Measurements from ENCODE around the gene FXYD6. TPM values are rescaled to one million over a fixed set of nuclear protein-coding genes. Genes with fewer than 3 reads are reported as not detected.

The FXYD6 gene
- polyA plus RNA-seq, 1 experiment = 21.4 TPM

DNA sequence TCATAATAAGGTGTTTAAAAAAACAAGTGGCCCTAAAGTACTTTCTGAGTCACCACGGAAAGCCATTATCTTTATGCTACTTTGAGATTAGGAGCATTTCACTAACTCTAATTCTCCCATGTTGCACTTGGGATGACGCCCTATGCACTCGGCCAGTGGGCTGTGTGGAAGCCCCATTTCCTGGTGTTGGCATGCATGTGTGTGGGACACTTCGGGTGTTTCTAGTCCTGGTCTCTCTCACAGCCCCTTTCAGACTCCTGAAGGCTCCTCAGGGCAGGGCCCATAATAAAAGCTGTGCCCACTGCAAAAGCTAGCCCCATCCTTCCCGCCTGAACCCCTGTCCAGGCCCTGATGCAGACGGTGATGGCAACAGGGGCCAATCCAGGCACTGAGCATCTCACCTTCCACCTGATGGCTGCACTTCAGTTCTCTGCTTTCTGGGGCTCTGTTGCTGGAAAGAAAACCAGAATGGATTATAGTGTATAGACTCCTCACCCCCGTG is 37.0 kb downstream of the FXYD6 start:
- no peak for DNase-seq (ENCODE audit: low read depth, low spot score)
- H3K9me3 ChIP-seq (ENCODE audit: control insufficient read depth, insufficient read depth, low read length) = no peaks in the 10 kb centered on the region
- TF ChIP-seq CTCF (IDR thresholded peaks at IDR 0.05; ENCODE audit: low read depth, low read length) = no peak
- no peak overlapping the region for H3K27ac ChIP-seq (ENCODE audit: low read depth, low read length)
- H3K27me3 ChIP-seq (ENCODE audit: control insufficient read depth, insufficient read depth, low read length) = peaks cover 14% of the 10 kb centered on the region
- CTCF ChIA-PET = interaction anchor here (8.9 kb wide), 1 partner anchor 108 kb away, joined by 256 read pairs; no protein-coding TSS in a partner anchor
- POLR2A ChIA-PET = no interaction called here
- H3K4me3 ChIP-seq (ENCODE audit: low read depth, low read length) = no peak overlapping the region

- Histone ChIP-seq H3K27me3 (ENCODE audit: control insufficient read depth, insufficient read depth, low read length) (peaks cover 18% of the 10 kb centered on the region), H3K4me3 (ENCODE audit: low read depth, low read length) (no peak overlapping the region), H3K27ac (ENCODE audit: low read depth, low read length) (no peak overlapping the region), H3K9me3 (ENCODE audit: control insufficient read depth, insufficient read depth, low read length) (no peaks in the 10 kb centered on the region)
- ChIA-PET POLR2A (no interaction called here), CTCF (interaction anchor here (8.9 kb wide), 1 partner anchor 109 kb away, joined by 256 read pairs; no protein-coding TSS in a partner anchor)
- no peak for TF ChIP-seq CTCF (IDR thresholded peaks at IDR 0.05; ENCODE audit: low read depth, low read length)
- no peak for DNase-seq (ENCODE audit: low read depth, low spot score)
Observed at GRCh38 chr11:117838901-117839300, 37.6 kb downstream of the FXYD6 start.

DNA sequence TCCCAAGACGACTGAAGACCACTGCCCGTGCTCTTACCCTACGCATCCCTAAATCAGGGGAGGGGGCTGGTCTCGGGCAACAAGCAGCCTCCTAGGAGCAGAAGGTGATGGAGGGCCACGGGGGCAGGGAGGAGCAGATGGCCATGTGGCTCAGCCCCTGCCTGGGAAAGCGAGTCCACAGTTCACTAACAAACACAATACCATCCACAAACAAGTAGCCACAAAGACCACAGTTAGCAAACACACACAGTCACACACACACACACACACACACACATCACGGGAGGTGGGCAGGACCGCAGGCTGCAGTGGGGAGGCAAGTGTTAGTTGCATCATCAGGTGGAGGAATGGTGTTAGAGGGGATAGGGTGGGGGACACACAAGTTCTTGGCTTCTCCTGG is 38.7 kb downstream of the FXYD6 start:
- H3K9me3 ChIP-seq (ENCODE audit: control insufficient read depth, insufficient read depth, low read length) = no peaks in the 10 kb centered on the region; the same call in 1 of the 2 replicates
- POLR2A ChIA-PET = no interaction called here
- peaks cover 25% of the 10 kb centered on the region for H3K27me3 ChIP-seq (ENCODE audit: control insufficient read depth, insufficient read depth, low read length)
- CTCF ChIA-PET = no interaction called here
- no peak overlapping the region for H3K27ac ChIP-seq (ENCODE audit: low read depth, low read length)
- DNase-seq (ENCODE audit: low read depth, low spot score) = no peak
- no peak for TF ChIP-seq CTCF (IDR thresholded peaks at IDR 0.05; ENCODE audit: low read depth, low read length)
- H3K4me3 ChIP-seq (ENCODE audit: low read depth, low read length) = no peak overlapping the region

- POLR2A ChIA-PET = no interaction called here
- Histone ChIP-seq H3K4me3 (ENCODE audit: low read depth, low read length) (no peak overlapping the region), H3K27me3 (ENCODE audit: control insufficient read depth, insufficient read depth, low read length) (peaks cover 28% of the 10 kb centered on the region), H3K9me3 (ENCODE audit: control insufficient read depth, insufficient read depth, low read length) (no peaks in the 10 kb centered on the region; the same call in 1 of the 2 replicates), H3K27ac (ENCODE audit: low read depth, low read length) (no peak overlapping the region)
- CTCF ChIA-PET = no interaction called here
- no peak for DNase-seq (ENCODE audit: low read depth, low spot score)
- no peak for TF ChIP-seq CTCF (IDR thresholded peaks at IDR 0.05; ENCODE audit: low read depth, low read length)
Observed at GRCh38 chr11:117837070-117837776, 39.2 kb downstream of the FXYD6 start.
